CD1c-positive myeloid dendritic cell (primary cell): ENCODE measurements around the gene VPS13A.
A peak's percentile ranks its signal among the peaks of the same experiment; 100 is the strongest.

Source experiments
- DNase-seq: peaks from one replicate; pipeline ENCODE4 v3.0.0-alpha.2; 2016; ENCODE audit errors: extremely low spot score

VPS13A gene

GRCh38 chr9:77177143-77177893 is at the start of gene VPS13A:
VPS13A (plus strand) TSS chr9:77177534; CDS start chr9:77177705, 171 bp downstream.
- peak; percentile 95 for DNase-seq

GRCh38 chr9:77128125-77128789 is 49.1 kb upstream of the VPS13A start:
- DNase-seq: no peak

DNA sequence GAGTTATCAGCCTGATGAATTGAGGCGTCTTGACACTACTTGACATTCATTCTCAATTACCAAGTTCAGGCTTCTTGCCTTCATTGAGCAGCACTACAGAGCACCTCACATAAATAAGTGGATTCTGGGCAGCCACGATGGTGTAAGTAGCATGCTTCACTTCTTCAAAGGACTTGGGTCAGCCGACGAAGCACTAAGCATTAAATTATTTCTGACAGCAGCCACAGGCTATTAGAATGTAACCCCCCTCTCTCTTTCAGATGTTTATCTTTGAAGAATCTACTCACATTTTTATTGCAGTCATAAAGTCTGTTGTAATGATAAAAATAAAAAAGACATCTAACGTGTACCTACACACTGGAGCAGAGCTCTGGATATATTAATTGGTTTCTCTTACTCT is 45.9 kb upstream of the VPS13A start:
- DNase-seq: no peak

DNA sequence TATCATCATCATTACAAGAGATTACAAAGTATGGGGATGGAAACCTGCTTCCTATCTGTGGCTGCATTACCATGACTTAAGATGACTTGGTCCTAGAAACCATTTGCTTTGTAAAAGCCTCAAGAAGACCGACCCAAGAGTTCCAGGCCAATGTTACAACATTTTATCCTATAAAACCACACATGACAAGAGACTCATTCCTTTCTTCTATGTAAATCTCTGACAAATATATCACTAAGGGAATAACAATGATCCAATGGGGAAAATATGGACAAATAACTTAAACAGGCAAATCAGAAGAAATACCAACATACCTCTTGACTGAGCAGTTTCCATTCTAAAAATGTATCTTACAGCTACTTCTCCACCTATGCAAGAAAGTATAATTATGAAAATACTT is 44.3 kb upstream of the VPS13A start:
- DNase-seq: no peak

- DNase-seq: no peak
These were observed 35.0 kb upstream of the VPS13A start for GRCh38 chr9:77142366-77142765.

GRCh38 chr9:77149879-77150278 is 27.5 kb upstream of the VPS13A start:
- no peak for DNase-seq

DNA sequence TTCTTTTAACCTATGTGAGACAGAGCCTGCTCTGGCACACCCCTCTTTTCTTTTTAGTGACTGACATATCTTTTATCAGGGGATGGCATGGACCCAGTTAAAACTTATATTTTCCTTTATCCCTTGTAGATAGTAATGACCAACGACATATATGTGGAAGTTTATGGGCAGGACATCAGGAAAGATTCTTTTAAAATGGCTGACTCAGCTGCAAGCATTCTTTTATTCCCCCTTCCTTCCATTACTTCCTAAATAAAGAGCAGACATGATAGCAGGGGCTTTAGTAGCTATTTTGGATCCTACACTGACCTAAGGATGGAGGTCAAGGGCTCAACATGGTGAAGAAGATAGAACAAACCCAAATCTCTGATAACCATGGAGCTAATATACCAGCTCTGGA is 25.0 kb upstream of the VPS13A start:
- no peak for DNase-seq

DNA sequence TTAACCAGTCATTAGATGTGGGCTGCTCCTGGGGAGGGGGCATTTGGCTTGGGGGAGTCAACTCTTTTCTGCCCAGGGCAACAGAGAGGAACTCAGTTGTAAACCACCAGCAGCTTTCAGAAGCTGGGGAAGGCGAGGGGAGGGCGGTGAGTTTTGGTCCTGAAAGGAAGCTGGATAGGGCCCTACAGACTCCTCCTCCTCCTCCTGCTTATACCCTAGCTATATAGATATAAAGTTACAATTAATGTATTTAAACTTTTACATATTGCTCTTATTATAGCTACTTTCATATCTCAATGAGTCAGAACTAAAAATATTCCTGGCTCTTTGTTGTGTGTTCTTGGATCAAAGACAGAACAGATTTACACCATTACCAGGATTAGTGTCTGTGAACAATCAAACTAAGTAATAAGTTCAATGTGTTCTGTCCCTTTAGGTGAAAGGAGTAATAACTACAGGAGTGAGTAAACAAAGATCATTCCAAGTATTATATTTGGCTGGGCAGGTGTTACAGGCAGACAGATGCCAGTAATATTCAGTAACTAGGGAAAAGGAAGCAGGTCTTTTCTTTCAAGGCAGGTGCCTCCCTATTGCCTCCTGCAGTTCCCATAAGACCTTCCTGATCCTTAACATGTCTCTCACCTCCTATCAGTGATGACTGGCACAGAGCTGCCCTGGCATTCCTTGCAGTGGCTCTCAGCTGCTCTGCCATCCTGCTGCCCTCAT is 20.5 kb upstream of the VPS13A start:
- DNase-seq: no peak

GRCh38 chr9:77158772-77159513 is 18.4 kb upstream of the VPS13A start:
- DNase-seq: no peak

- no peak for DNase-seq
These were observed 16.1 kb upstream of the VPS13A start for GRCh38 chr9:77161191-77161590.

- no peak for DNase-seq
These were observed 15.4 kb upstream of the VPS13A start for GRCh38 chr9:77161966-77162365.

- no peak for DNase-seq
These were observed 15.0 kb upstream of the VPS13A start for GRCh38 chr9:77162366-77162765.

- DNase-seq: no peak
These were observed 13.4 kb upstream of the VPS13A start for GRCh38 chr9:77163884-77164283.

GRCh38 chr9:77166193-77166592 is 11.1 kb upstream of the VPS13A start:
- no peak for DNase-seq

- no peak for DNase-seq
These were observed 6.2 kb upstream of the VPS13A start for GRCh38 chr9:77170991-77171699.

- DNase-seq: no peak
These were observed 2.2 kb upstream of the VPS13A start for GRCh38 chr9:77175151-77175550.

- DNase-seq: no peak
These were observed 1.2 kb upstream of the VPS13A start for GRCh38 chr9:77176106-77176505.

GRCh38 chr9:77176686-77177142 is 620 bp upstream of the VPS13A start:
- no peak for DNase-seq

- peak; percentile 49 for DNase-seq
These were observed 810 bp downstream of the VPS13A start for GRCh38 chr9:77177894-77178794.

DNA sequence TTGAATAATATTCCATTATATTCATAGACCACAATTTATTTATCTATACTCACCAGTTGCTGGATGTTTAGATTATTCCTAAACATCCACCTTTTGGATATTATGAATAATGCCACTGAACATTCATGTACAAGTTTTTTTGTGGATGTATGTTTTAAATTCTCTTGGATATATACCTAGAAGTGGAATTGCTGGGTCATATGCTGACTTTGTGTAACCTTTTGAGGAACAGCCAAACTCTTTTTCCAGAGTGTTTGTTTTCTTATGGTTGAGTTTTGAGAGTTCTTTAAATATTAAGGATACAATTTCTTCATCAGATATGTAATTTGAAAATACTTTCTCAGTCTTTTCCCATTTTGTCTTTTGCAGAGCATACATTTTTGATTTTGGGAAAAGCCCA is 2.7 kb downstream of the VPS13A start:
- no peak for DNase-seq
